ENCODE results near the gene NPEPL1.

NPEPL1 gene

GRCh38 chr20:58751979-58752378 lies 59.4 kb downstream of the NPEPL1 start:
- Mint-ChIP-seq H3K4me1 (peaks cover 19% of the 10 kb centered on the region), H3K27ac (no peak overlapping the region), H3K4me3 (no peak overlapping the region), H3K27me3 (ENCODE audit: low read depth) (peaks cover 57% of the 10 kb centered on the region), H3K36me3 (ENCODE audit: low read depth) (no peaks in the 10 kb centered on the region), H3K9me3 (peaks cover 2% of the 10 kb centered on the region)
- no peak for TF ChIP-seq CTCF (IDR thresholded peaks at IDR 0.05; ENCODE audit: unreplicated experiment in 3 of 3)

- H3K9me3 Mint-ChIP-seq, result peaks cover 2% of the 10 kb centered on the region
- H3K4me1 Mint-ChIP-seq, result peaks cover 14% of the 10 kb centered on the region
- H3K4me3 Mint-ChIP-seq, result no peak overlapping the region
- H3K27ac Mint-ChIP-seq, result no peak overlapping the region
- TF ChIP-seq CTCF (IDR thresholded peaks at IDR 0.05; ENCODE audit: unreplicated experiment in 3 of 3), result no peak
- H3K27me3 Mint-ChIP-seq (ENCODE audit: low read depth), result peaks cover 54% of the 10 kb centered on the region
- no peaks in the 10 kb centered on the region for H3K36me3 Mint-ChIP-seq (ENCODE audit: low read depth)
These were observed 60.0 kb downstream of the NPEPL1 start for GRCh38 chr20:58752565-58752964.

GRCh38 chr20:58753267-58753921 lies 60.8 kb downstream of the NPEPL1 start:
- TF ChIP-seq CTCF (IDR thresholded peaks at IDR 0.05; ENCODE audit: unreplicated experiment in 3 of 3), result no peak
- Mint-ChIP-seq H3K9me3 (peaks cover 2% of the 10 kb centered on the region), H3K4me3 (no peak overlapping the region), H3K4me1 (peaks cover 14% of the 10 kb centered on the region), H3K36me3 (ENCODE audit: low read depth) (no peaks in the 10 kb centered on the region), H3K27ac (no peak overlapping the region), H3K27me3 (ENCODE audit: low read depth) (peaks cover 53% of the 10 kb centered on the region)

GRCh38 chr20:58753922-58754551 lies 61.4 kb downstream of the NPEPL1 start:
- Mint-ChIP-seq H3K9me3 (peaks cover 2% of the 10 kb centered on the region), H3K27ac (no peak overlapping the region), H3K4me3 (no peak overlapping the region), H3K36me3 (ENCODE audit: low read depth) (no peaks in the 10 kb centered on the region), H3K4me1 (peaks cover 14% of the 10 kb centered on the region), H3K27me3 (ENCODE audit: low read depth) (peaks cover 47% of the 10 kb centered on the region)
- TF ChIP-seq CTCF (IDR thresholded peaks at IDR 0.05; ENCODE audit: unreplicated experiment in 3 of 3), result no peak

GRCh38 chr20:58754584-58754983 lies 62.0 kb downstream of the NPEPL1 start:
- no peak overlapping the region for H3K4me3 Mint-ChIP-seq
- H3K4me1 Mint-ChIP-seq, result peaks cover 14% of the 10 kb centered on the region
- H3K27me3 Mint-ChIP-seq (ENCODE audit: low read depth), result peaks cover 45% of the 10 kb centered on the region
- TF ChIP-seq CTCF (IDR thresholded peaks at IDR 0.05; ENCODE audit: unreplicated experiment in 3 of 3), result no peak
- no peaks in the 10 kb centered on the region for H3K36me3 Mint-ChIP-seq (ENCODE audit: low read depth)
- peaks cover 2% of the 10 kb centered on the region for H3K9me3 Mint-ChIP-seq
- H3K27ac Mint-ChIP-seq, result no peak overlapping the region
